ENCODE measurements around the gene CIP2A. TPM values are rescaled to one million over a fixed set of nuclear protein-coding genes. Genes with fewer than 3 reads are reported as not detected.
"Not testable (repeated sequence)": the region's sequence is repeated elsewhere in the genome, so short reads cannot be mapped to it uniquely, and the experiment has no call there.

CIP2A gene
- total and polyA plus RNA-seq, 2 experiments from 2014 or later, result 48.1 to 63.5 TPM

DNA sequence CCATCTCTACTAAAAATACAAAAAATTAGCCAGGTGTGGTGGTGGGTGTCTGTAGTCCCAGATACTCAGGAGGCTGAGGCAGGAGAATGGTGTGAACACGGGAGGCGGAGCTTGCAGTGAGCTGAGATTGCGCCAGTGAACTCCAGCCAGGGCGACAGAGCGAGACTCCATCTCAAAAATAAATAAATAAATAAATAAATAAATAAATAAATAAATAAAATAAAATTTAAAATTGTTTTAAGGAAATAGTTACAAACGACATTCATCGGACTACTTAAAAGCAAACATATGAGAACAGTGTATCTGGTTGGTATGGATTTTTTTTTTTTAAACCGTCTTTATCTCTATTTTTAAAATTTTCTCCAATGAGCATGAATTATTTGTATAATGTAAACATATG, 26.9 kb upstream of the CIP2A start:
- H3F3A ChIP-seq (replicated peaks; ENCODE audit: low read depth); ATAC-seq; H3K4me1 ChIP-seq (ENCODE audit: insufficient read depth); H3K4me3 ChIP-seq; H3K4me2 ChIP-seq; H3K79me2 ChIP-seq (replicated peaks; ENCODE audit: insufficient read depth); H3K9me3 Mint-ChIP-seq; H3K4me3 Mint-ChIP-seq; H3K27ac Mint-ChIP-seq; H4K20me1 ChIP-seq (replicated peaks; ENCODE audit: insufficient read depth); H3K27ac ChIP-seq (ENCODE audit: low read depth); H3K27me3 ChIP-seq (ENCODE audit: insufficient read depth); H3K27me3 Mint-ChIP-seq (ENCODE audit: insufficient read depth, low read depth, poor library complexity); DNase-seq (ENCODE audit: low spot score); H3K9me2 ChIP-seq (ENCODE audit: insufficient read depth); H2AFZ ChIP-seq; H3K36me3 ChIP-seq (ENCODE audit: insufficient read depth); H3K4me1 Mint-ChIP-seq: not testable (repeated sequence)
- peaks cover 12% of the 10 kb centered on the region; the same call in 1 of the 3 replicates for H3K36me3 Mint-ChIP-seq (ENCODE audit: low read depth)

DNA sequence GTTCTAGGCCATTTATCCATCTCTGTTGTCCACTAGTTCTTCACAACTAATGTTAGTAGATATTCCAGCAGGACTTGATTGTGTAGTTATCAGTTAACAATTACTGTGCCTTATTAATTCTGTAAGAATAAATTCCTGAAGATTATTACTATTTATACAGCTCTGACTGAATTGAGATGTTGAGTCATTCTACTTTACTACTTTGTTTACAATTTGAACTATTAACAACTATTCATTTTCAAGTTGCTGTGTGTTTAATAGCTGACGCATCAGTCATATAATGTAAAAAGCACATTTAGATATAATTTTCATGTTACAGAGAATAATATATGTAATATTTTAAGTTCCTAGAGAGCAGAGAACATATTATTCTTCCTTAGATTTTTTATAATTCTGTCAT, 21.4 kb upstream of the CIP2A start:
- DNase-seq (ENCODE audit: low spot score) (no peak), ATAC-seq (no peak)
- Mint-ChIP-seq H3K27me3 (ENCODE audit: insufficient read depth, low read depth, poor library complexity) (no peaks in the 10 kb centered on the region), H3K4me1 (peaks cover 10% of the 10 kb centered on the region; the same call in 2 of the 3 replicates), H3K27ac (no peak overlapping the region), H3K36me3 (ENCODE audit: low read depth) (peaks cover under 1% of the 10 kb centered on the region; the same call in 1 of the 3 replicates), H3K4me3 (no peak overlapping the region), H3K9me3 (no peaks in the 10 kb centered on the region)
- Histone ChIP-seq H3K4me3 (no peak overlapping the region), H3K79me2 (replicated peaks; ENCODE audit: insufficient read depth) (no peaks in the 10 kb centered on the region), H3K4me2 (no peak overlapping the region), H3K4me1 (ENCODE audit: insufficient read depth) (peaks cover 5% of the 10 kb centered on the region; the same call in 1 of the 2 replicates), H3K36me3 (ENCODE audit: insufficient read depth) (no peaks in the 10 kb centered on the region), H3K27ac (ENCODE audit: low read depth) (no peak overlapping the region), H3F3A (replicated peaks; ENCODE audit: low read depth) (no peaks in the 10 kb centered on the region), H3K27me3 (ENCODE audit: insufficient read depth) (no peaks in the 10 kb centered on the region), H4K20me1 (replicated peaks; ENCODE audit: insufficient read depth) (no peaks in the 10 kb centered on the region), H2AFZ (no peak overlapping the region), H3K9me2 (ENCODE audit: insufficient read depth) (no peaks in the 10 kb centered on the region)
- TF ChIP-seq POLR2AphosphoS5 (IDR thresholded peaks at IDR 0.05; ENCODE audit: low read depth) (no peak), JUNB (IDR thresholded peaks at IDR 0.05; ENCODE audit: unreplicated experiment) (no peak), ZNF331 (CRISPR knock-in tag; IDR thresholded peaks at IDR 0.05; ENCODE audit: low read depth) (no peak)
- TF ChIP-seq, protein P1, sequence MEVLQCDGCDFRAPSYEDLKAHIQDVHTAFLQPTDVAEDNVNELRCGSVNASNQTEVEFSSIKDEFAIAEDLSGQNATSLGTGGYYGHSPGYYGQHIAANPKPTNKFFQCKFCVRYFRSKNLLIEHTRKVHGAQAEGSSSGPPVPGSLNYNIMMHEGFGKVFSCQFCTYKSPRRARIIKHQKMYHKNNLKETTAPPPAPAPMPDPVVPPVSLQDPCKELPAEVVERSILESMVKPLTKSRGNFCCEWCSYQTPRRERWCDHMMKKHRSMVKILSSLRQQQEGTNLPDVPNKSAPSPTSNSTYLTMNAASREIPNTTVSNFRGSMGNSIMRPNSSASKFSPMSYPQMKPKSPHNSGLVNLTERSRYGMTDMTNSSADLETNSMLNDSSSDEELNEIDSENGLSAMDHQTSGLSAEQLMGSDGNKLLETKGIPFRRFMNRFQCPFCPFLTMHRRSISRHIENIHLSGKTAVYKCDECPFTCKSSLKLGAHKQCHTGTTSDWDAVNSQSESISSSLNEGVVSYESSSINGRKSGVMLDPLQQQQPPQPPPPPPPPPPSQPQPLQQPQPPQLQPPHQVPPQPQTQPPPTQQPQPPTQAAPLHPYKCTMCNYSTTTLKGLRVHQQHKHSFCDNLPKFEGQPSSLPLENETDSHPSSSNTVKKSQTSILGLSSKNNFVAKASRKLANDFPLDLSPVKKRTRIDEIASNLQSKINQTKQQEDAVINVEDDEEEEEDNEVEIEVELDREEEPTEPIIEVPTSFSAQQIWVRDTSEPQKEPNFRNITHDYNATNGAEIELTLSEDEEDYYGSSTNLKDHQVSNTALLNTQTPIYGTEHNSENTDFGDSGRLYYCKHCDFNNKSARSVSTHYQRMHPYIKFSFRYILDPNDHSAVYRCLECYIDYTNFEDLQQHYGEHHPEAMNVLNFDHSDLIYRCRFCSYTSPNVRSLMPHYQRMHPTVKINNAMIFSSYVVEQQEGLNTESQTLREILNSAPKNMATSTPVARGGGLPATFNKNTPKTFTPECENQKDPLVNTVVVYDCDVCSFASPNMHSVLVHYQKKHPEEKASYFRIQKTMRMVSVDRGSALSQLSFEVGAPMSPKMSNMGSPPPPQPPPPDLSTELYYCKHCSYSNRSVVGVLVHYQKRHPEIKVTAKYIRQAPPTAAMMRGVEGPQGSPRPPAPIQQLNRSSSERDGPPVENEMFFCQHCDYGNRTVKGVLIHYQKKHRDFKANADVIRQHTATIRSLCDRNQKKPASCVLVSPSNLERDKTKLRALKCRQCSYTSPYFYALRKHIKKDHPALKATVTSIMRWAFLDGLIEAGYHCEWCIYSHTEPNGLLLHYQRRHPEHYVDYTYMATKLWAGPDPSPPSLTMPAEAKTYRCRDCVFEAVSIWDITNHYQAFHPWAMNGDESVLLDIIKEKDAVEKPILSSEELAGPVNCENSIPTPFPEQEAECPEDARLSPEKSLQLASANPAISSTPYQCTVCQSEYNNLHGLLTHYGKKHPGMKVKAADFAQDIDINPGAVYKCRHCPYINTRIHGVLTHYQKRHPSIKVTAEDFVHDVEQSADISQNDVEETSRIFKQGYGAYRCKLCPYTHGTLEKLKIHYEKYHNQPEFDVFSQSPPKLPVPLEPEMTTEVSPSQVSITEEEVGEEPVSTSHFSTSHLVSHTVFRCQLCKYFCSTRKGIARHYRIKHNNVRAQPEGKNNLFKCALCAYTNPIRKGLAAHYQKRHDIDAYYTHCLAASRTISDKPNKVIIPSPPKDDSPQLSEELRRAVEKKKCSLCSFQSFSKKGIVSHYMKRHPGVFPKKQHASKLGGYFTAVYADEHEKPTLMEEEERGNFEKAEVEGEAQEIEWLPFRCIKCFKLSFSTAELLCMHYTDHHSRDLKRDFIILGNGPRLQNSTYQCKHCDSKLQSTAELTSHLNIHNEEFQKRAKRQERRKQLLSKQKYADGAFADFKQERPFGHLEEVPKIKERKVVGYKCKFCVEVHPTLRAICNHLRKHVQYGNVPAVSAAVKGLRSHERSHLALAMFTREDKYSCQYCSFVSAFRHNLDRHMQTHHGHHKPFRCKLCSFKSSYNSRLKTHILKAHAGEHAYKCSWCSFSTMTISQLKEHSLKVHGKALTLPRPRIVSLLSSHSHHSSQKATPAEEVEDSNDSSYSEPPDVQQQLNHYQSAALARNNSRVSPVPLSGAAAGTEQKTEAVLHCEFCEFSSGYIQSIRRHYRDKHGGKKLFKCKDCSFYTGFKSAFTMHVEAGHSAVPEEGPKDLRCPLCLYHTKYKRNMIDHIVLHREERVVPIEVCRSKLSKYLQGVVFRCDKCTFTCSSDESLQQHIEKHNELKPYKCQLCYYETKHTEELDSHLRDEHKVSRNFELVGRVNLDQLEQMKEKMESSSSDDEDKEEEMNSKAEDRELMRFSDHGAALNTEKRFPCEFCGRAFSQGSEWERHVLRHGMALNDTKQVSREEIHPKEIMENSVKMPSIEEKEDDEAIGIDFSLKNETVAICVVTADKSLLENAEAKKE (CRISPR knock-in tag; IDR thresholded peaks at IDR 0.05), result no peak
- TF ChIP-seq, protein P2, sequence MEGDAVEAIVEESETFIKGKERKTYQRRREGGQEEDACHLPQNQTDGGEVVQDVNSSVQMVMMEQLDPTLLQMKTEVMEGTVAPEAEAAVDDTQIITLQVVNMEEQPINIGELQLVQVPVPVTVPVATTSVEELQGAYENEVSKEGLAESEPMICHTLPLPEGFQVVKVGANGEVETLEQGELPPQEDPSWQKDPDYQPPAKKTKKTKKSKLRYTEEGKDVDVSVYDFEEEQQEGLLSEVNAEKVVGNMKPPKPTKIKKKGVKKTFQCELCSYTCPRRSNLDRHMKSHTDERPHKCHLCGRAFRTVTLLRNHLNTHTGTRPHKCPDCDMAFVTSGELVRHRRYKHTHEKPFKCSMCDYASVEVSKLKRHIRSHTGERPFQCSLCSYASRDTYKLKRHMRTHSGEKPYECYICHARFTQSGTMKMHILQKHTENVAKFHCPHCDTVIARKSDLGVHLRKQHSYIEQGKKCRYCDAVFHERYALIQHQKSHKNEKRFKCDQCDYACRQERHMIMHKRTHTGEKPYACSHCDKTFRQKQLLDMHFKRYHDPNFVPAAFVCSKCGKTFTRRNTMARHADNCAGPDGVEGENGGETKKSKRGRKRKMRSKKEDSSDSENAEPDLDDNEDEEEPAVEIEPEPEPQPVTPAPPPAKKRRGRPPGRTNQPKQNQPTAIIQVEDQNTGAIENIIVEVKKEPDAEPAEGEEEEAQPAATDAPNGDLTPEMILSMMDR (conservative IDR thresholded peaks at IDR 0.05; ENCODE audit: low read depth in 2 of 2), result no peak
- TF ChIP-seq, protein P3, sequence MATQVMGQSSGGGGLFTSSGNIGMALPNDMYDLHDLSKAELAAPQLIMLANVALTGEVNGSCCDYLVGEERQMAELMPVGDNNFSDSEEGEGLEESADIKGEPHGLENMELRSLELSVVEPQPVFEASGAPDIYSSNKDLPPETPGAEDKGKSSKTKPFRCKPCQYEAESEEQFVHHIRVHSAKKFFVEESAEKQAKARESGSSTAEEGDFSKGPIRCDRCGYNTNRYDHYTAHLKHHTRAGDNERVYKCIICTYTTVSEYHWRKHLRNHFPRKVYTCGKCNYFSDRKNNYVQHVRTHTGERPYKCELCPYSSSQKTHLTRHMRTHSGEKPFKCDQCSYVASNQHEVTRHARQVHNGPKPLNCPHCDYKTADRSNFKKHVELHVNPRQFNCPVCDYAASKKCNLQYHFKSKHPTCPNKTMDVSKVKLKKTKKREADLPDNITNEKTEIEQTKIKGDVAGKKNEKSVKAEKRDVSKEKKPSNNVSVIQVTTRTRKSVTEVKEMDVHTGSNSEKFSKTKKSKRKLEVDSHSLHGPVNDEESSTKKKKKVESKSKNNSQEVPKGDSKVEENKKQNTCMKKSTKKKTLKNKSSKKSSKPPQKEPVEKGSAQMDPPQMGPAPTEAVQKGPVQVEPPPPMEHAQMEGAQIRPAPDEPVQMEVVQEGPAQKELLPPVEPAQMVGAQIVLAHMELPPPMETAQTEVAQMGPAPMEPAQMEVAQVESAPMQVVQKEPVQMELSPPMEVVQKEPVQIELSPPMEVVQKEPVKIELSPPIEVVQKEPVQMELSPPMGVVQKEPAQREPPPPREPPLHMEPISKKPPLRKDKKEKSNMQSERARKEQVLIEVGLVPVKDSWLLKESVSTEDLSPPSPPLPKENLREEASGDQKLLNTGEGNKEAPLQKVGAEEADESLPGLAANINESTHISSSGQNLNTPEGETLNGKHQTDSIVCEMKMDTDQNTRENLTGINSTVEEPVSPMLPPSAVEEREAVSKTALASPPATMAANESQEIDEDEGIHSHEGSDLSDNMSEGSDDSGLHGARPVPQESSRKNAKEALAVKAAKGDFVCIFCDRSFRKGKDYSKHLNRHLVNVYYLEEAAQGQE (IDR thresholded peaks at IDR 0.05; ENCODE audit: unreplicated experiment), result no peak

Data from GM23338 (cell line).